H1 (cell line): ENCODE results near the gene PRKAR2A. TPM values are rescaled to one million over a fixed set of nuclear protein-coding genes. Genes with fewer than 3 reads are reported as not detected.

Source experiments
- ASH2L ChIP-seq: fragments of 200-600, 300-600 bp; sonication (generic); IDR thresholded peaks from one replicate; pipeline ENCODE4 v1.7.1; 2017; ENCODE audit warnings: low read length
- NRF1 ChIP-seq: IDR thresholded peaks from 2 replicates; pipeline ENCODE4 v1.6.1; 2011; ENCODE audit warnings: mild to moderate bottlenecking, low read depth, low read length, improper control_type of control experiment
- RBBP5 ChIP-seq: IDR thresholded peaks from 2 replicates; pipeline ENCODE4 v1.7.1; 2012; ENCODE audit warnings: low read depth, mild to moderate bottlenecking, inconsistent platforms, low read length, moderate library complexity, borderline replicate concordance
- TBP ChIP-seq: IDR thresholded peaks from 2 replicates; pipeline ENCODE4 v1.6.1; 2011; ENCODE audit warnings: low read depth, low read length, improper control_type of control experiment
- polyA plus RNA-seq, 7 experiments: library from polyadenylated mRNA; depleted of rRNA in 3 of 7; stranded (reverse) in 5 of 7; unstranded in 2 of 7; fragments of >200 nt in 5 of 7; fragments of 200-250 nt in 2 of 7; gene quantifications; 1 replicate in 5 of 7; 2 replicates in 1 of 7; 4 replicates in 1 of 7; pipeline versions ENCODE4 v1.2.1 to v1.2.3, GENCODE V29; 2011 to 2013; ENCODE audit warnings: missing spikeins in 2 of 7, mixed read lengths in 2 of 7
- total RNA-seq: library from RNA; stranded (reverse); fragmentation: NEBNext Ultra II Directional; extraction: Animal tissue kit (Norgen Biotek cat#: 25700); gene quantifications from 2 replicates; pipeline ENCODE4 v1.2.1, GENCODE V29; 2021

PRKAR2A gene
- total and polyA plus RNA-seq, 2 of the 8 experiments (the other 6 are each of a cell fraction or from before 2014, with no cell fraction given): 6.3 to 42.4 TPM

GRCh38 chr3:48855681-48856447, 8.2 kb upstream of the PRKAR2A start (continued):
- no peak for TF ChIP-seq TBP
- TF ChIP-seq ASH2L: no peak
- TF ChIP-seq NRF1: no peak
- no peak for TF ChIP-seq RBBP5
